ACC112 (cell line): Measurements from ENCODE around the gene ANKRD33B.
A peak's percentile ranks its signal among the peaks of the same experiment; 100 is the strongest.

Experiments
- H2AFZ ChIP-seq: fragments of 200-600 bp; sonication (generic); one replicate; pipeline ENCODE4 v1.6.0; 2017; ENCODE audit warnings: antibody characterized with exemption, low read length; ENCODE audit not compliant: unreplicated experiment
- H3K27ac ChIP-seq: fragments of 200-600 bp; sonication (generic); 2 replicates; pipeline ENCODE4 v1.5.1; 2014; ENCODE audit warnings: low read depth, mild to moderate bottlenecking, antibody characterized with exemption, low read length, moderate library complexity
- H3K27me3 ChIP-seq: fragments of 200-600 bp; sonication (generic); 2 replicates; pipeline ENCODE4 v1.6.1; 2014; ENCODE audit warnings: mild to moderate bottlenecking, antibody characterized with exemption, low read length, moderate library complexity, mixed read lengths; ENCODE audit not compliant: insufficient read depth
- H3K36me3 ChIP-seq: fragments of 200-600 bp; sonication (generic); 2 replicates; pipeline ENCODE4 v1.6.1; 2016; ENCODE audit warnings: mild to moderate bottlenecking, antibody characterized with exemption, low read length, moderate library complexity, mixed read lengths; ENCODE audit not compliant: insufficient read depth
- H3K4me1 ChIP-seq: fragments of 200-600 bp; sonication (generic); one replicate; pipeline ENCODE4 v1.6.1; 2016; ENCODE audit warnings: low read length, mixed read lengths; ENCODE audit not compliant: insufficient read depth, unreplicated experiment, control insufficient read depth
- H3K4me3 ChIP-seq: fragments of 200-600 bp; sonication (generic); 2 replicates; pipeline ENCODE4 v1.5.1; 2014; ENCODE audit warnings: mild to moderate bottlenecking, low read depth, low read length
- H3K79me2 ChIP-seq: fragments of 200-600 bp; sonication (generic); one replicate; pipeline ENCODE4 v1.6.0; 2016; ENCODE audit warnings: low read length; ENCODE audit not compliant: control insufficient read depth, unreplicated experiment, insufficient read depth

The ANKRD33B gene

DNA sequence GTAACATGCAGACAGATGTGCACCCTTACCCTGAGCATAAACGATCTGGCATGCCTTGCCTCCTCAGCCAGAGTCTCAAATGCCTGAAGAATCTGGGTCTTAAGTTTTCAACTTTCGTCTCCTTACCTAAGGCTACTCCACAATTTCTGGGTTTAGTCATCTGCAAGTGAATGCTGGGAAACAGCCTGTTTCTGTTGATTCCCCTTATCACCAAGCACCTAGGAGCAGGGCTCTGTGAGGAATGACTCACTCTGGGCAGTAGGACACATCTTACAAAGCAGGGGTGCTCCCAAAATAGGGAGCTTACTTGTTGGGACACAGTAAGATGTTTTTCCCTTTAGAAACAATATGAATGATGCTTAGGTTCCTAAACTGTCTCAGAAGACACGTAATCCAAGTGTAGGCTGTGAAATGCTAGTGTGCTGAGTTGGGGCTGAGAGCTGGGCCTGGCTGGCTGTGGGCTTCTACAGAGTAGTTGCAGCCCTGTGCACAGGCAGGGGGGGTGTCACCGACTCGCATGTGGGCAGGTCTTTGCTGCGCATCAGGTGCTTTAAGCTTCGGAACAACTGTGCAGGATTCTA, 139.1 kb downstream of the ANKRD33B start:
- peaks cover 13% of the 10 kb centered on the region for H3K79me2 ChIP-seq
- peaks cover 51% of the 10 kb centered on the region for H3K4me1 ChIP-seq
- H3K27me3 ChIP-seq: no peaks in the 10 kb centered on the region
- H3K27ac ChIP-seq: peak overlapping the region; percentile 73
- no peak overlapping the region for H2AFZ ChIP-seq
- no peak overlapping the region for H3K4me3 ChIP-seq
- H3K36me3 ChIP-seq: no peaks in the 10 kb centered on the region

GRCh38 chr5:10703676-10704075, 139.8 kb downstream of the ANKRD33B start:
- Histone ChIP-seq H3K4me3 (no peak overlapping the region), H3K27ac (no peak overlapping the region), H2AFZ (no peak overlapping the region), H3K79me2 (peaks cover 13% of the 10 kb centered on the region), H3K27me3 (no peaks in the 10 kb centered on the region), H3K4me1 (peaks cover 58% of the 10 kb centered on the region), H3K36me3 (no peaks in the 10 kb centered on the region)

- Histone ChIP-seq H3K79me2 (peaks cover 13% of the 10 kb centered on the region), H3K36me3 (no peaks in the 10 kb centered on the region)
Observed at GRCh38 chr5:10704949-10705621, 141.2 kb downstream of the ANKRD33B start.

GRCh38 chr5:10705747-10706146, 141.9 kb downstream of the ANKRD33B start:
- Histone ChIP-seq H2AFZ (no peak overlapping the region), H3K27me3 (no peaks in the 10 kb centered on the region), H3K27ac (peak overlapping the region; percentile 43; the same call in 1 of the 2 replicates), H3K79me2 (peaks cover 11% of the 10 kb centered on the region), H3K36me3 (no peaks in the 10 kb centered on the region), H3K4me1 (peaks cover 58% of the 10 kb centered on the region), H3K4me3 (no peak overlapping the region)

More at GRCh38 chr5:10704949-10705621, 141.2 kb downstream of the ANKRD33B start:
- Histone ChIP-seq H3K4me1 (peaks cover 58% of the 10 kb centered on the region), H2AFZ (no peak overlapping the region), H3K4me3 (no peak overlapping the region), H3K27ac (peak overlapping the region; percentile 43), H3K27me3 (no peaks in the 10 kb centered on the region)

GRCh38 chr5:10706326-10706725, 142.5 kb downstream of the ANKRD33B start:
- no peak overlapping the region for H3K27ac ChIP-seq
- H3K4me1 ChIP-seq: peaks cover 55% of the 10 kb centered on the region
- H3K36me3 ChIP-seq: no peaks in the 10 kb centered on the region
- no peaks in the 10 kb centered on the region for H3K27me3 ChIP-seq
- peaks cover 6% of the 10 kb centered on the region for H3K79me2 ChIP-seq
- no peak overlapping the region for H2AFZ ChIP-seq
- H3K4me3 ChIP-seq: no peak overlapping the region
